HG03025 (cell line): Measurements from ENCODE around the gene RPL12.
A peak's percentile ranks its signal among the peaks of the same experiment; 100 is the strongest.
"Not testable (repeated sequence)": the region's sequence is repeated elsewhere in the genome, so short reads cannot be mapped to it uniquely, and the experiment has no call there.

Source experiments
- ATAC-seq: cut with Tn5 transposase; IDR thresholded peaks from one replicate; pipeline ENCODE4 v1.9.1; 2021; ENCODE audit warnings: mild to moderate bottlenecking, moderate library complexity; ENCODE audit not compliant: unreplicated experiment, low FRiP score

Gene RPL12

DNA sequence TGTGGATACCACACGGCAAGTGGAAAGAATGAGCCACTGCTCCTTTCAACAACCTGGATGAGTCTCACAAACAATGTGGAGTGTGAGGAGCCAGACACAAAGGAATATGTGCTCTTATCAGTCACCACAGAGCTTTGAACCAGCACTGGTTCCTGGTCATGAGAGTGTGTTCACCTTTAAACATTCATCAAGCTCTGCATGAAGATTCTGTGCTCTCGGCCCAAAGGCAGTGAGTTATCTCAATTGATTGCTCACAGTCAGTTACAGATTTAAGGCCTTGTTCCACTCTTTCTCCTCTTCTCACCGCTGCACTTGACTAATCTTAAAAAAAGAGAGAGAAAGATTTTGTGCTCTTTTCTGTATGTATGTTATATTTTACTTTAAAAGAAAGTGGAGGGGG is 19.5 kb upstream of the RPL12 start:
- no peak for ATAC-seq

GRCh38 chr9:127467621-127468020 is 16.4 kb upstream of the RPL12 start:
- no peak for ATAC-seq

DNA sequence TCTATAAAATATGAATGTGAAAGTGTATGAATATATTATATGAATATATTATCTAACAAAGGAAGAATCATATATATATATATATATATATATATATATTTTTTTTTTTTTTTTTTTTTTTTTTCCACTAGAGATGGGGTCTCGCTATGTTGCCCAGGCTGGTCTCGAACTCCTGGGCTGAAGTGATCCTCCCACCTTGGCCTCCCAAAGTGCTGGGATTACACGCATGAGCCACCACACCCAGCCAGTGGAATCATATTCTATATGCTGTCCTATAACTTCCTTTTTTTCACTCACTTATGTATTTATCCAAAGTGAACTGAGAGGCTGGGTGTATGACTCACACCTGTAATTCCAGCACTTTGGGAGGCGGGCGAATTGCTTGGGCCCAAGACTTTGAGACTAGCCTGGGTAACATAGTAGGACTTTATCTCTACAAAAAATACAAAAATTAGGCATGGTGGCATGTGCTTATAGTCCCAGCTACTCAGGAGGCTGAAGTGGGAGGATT is 15.3 kb upstream of the RPL12 start:
- ATAC-seq: not testable (repeated sequence)

- ATAC-seq: no peak
Measured at GRCh38 chr9:127463911-127464310, 12.7 kb upstream of the RPL12 start.

DNA sequence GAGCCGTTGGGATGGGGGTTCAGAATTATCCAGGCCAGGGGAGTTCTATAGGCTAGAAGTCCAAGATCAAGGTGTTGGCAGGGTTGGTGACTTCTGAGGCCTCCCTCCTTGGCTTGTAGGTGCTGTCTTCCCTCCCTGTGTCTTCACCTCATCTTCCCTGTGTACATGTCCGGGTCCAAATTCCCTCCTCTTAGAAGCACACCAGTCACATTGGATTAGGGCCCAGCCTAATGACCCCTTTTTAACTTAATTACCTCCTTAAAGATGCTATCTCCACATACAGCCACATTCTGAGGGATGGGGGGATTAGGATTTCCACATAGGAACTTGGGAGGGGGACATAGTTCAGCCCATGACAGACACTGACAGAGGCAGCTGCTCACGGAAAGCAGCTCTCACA is 12.2 kb upstream of the RPL12 start:
- ATAC-seq: no peak

DNA sequence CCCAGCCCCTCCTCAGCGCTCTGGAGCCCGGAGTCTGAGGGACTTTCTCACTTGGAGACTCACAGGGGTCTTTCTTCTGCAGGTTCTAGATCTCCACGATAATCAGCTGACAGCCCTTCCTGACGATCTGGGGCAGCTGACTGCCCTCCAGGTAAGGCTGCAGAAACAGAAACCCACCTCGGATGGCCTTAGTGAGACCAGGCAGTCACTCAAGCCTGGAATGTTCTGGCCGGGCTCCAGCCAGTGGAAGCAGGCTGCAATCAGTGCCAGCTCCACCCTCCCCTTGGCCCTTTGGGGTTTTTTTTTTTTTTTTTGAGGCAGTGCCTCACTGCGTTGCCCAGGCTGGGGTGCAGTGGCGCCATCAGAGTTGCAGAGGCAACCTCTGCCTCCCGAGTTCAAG is 7.7 kb upstream of the RPL12 start:
- ATAC-seq: no peak

DNA sequence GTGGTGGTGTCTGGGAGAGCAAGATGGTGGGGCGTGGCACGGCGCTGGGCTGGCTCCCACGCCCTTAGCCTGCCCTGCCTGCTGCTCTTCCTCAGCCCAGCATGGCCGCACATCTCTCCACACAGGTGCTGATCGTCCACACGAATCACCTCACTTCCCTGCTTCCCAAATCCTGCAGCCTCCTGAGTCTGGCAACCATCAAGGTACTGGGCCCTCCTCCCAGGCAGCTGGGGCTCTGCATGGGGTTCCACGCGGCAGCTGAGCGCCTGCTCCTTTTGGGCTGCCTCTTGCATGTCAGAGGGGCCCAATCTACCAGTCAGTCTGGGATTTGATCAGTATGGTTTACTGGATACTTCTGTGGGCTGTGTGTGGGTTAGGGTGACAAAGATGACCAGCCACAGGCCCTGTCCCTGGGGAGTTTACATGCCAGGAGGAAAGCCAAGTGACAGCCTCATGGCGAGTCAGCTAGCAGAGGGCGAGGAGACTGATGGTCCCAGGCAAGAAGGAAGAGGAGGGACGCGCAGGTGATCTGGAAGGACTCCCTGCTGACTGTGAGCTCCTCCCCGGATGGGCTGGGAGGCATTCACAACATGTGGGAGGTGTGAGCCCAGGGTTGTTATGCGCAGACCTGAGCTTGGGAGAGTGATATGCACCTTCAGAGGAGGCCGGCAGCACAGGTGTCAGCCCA is 6.1 kb upstream of the RPL12 start:
- ATAC-seq: no peak

DNA sequence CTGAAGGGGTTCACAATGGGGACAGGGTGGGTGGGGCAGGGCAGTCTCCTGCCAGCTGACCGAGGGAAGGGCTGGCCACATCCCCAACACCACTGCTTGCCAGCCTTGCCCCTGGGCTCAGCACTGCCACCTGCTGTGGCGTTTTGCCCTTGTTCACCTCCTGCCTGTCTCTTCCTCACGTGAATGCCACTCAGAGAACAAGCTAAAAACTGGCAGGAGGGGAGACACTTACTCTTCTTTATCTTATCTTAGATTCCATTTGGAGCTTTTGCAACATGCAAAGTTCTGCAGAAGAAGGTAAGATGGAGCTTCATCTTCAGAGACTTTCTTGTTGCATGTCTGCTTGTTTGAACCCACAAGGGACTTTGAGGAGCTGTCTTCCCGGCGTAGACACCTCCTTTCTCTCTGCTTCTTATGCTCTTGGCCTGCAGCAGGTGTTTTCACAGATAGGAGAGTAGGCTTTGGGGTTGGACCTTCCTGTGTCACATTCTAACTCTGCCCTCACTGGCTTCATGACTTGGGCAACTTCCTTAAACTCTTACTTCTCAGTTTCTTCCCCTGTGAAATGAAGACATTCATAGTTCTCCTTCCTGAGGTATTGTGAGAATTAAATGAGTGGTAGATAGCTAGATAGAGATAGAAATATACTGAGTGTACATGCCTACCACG is 4.3 kb upstream of the RPL12 start:
- ATAC-seq: no peak

- ATAC-seq: no peak
Measured at GRCh38 chr9:127452691-127453090, 1.5 kb upstream of the RPL12 start.

GRCh38 chr9:127451858-127452656 is 851 bp upstream of the RPL12 start:
- peak; percentile 4 for ATAC-seq

DNA sequence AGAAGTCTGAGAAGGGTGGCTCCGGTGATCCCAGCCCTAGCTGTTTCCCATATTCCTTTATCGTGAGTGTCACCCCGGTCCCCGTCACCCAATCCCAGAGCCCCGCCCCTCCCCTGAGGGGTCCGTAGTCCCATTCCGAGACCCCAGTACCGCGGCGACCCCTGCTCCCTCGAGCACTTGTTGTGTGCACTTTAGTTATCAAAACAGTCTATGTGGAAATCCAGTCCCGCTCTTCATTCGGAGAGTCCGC is 327 bp upstream of the RPL12 start:
- peak; percentile 12 for ATAC-seq

DNA sequence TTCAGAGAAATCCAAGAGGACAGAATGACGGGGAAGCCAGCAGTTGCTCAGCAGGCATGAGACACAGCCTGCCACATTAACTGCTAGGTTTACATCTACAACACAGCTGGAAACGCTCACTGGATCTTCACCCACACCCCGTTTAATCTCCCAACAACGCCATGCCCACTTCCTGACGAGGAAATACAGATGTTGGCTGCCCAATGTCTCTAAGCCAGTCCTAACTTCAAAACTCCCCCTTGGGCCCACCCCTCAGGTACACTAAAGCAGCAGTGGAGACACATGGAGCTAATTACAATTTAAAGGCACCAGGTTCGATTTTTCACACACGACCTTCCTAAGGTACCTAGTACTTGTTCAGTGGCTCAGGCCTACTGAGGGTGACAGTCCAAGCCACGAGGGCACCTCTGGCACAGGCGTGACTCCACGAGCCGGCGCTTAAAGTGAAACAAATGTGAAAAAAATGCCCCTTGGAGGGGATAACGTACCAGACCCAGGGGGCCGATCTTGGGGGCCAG is 904 bp downstream of the RPL12 start:
- ATAC-seq: no peak

GRCh38 chr9:127449332-127449966 is 1.8 kb downstream of the RPL12 start:
- no peak for ATAC-seq

- no peak for ATAC-seq
Measured at GRCh38 chr9:127448112-127448805, 2.9 kb downstream of the RPL12 start.

DNA sequence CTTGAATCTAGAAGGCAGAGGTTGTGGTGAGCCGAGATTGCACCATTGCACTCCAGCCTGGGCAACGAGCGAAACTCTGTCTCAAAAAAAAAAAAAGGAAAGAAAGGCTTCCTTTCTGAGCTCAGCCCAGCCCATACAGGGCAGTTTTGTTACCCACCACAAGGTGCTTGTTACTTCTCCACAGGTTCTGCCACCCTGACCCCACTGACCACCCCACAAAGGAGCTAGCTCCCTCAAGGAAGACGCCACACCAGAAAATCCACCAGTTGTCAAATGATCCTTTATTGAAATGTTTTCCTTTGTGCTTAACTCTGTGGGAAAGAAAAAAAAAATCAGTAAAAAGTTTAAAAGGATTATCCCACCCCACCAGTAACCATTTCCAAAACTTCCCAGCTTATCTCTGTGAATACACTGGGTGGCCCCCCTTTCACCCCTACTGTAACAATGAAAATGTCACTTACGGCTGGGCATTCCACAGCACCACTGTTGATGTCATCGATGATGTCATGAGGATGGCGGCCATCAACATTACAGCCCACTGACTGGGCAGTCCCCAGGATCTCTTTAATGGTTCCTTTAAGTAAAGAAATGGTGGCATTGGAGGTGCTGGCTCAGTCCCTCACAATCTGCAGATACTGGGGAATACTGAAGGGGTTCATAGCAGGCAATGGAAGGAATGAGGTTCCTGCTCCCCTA is 3.6 kb downstream of the RPL12 start:
- no peak for ATAC-seq

- ATAC-seq: no peak
Measured at GRCh38 chr9:127446713-127447415, 4.3 kb downstream of the RPL12 start.

DNA sequence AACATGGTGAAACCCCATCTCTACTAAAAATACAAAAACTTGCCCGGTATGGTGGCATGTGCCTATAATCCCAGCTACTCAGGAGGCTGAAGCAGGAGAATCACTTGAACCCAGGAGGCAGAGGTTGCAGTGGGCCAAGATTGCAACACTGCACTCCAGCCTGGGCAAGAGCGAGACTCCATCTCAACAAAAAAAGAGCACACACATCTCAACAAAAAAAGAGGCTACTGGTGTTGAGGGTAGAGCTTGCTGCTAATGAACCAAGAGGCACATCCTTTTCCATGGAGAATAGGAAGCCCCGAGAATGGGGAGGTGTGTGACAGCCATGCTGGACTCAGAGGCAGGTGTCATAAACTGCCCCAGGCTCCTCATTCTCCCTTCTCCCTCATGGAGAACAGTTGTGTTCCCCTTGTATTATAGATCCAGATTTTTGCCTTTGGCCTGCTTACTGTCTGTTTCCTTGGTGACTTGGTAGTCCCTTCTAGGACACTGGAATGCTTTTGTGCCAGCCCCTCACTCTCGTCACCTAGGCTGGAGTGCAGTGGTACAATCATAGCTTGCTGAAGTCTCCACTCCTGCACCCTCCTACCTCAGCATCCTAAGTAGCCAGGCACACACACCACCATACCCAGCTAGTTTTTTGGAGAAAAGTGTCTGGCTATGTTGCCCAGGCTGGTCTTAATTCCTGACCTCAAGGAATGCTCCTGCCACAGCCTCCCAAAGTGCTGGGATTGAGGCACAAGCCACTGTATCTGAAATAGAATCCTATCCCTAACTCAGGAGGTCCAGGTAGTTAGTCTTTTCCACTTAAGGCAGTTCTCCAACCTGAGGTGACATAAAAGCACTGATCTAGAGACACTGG is 5.1 kb downstream of the RPL12 start:
- no peak for ATAC-seq
